H1 (cell line): ENCODE measurements around the gene RASGRP1. TPM values are rescaled to one million over a fixed set of nuclear protein-coding genes. Genes with fewer than 3 reads are reported as not detected.

Experiments
- CTCF ChIA-PET: fragments of 300-600 bp; sonication (Branson Sonifier 250); formaldehyde crosslinking; loops from one replicate; lab custom pipeline; 2021; ENCODE audit not compliant: partially characterized antibody; lab: Charles Lee
- POLR2A ChIA-PET: fragments of 300-600 bp; sonication (Branson Sonifier 250); formaldehyde crosslinking; loops from one replicate; lab custom pipeline; 2021; ENCODE audit warnings: inconsistent platforms; ENCODE audit not compliant: partially characterized antibody; lab: Charles Lee
- DNase-seq, 2 experiments: peaks; one replicate each; pipeline versions ENCODE4 v3.0.0 to v3.0.0-alpha.2; 2010 to 2022; ENCODE audit warnings: low spot score in 2 of 2, low read depth in 1 of 2, mixed read lengths in 1 of 2
- FAIRE-seq: peaks from 2 replicates; lab custom pipeline; 2011; peaks lifted over from hg19 to GRCh38; lab: Jason Lieb, UNC
- H2AFZ ChIP-seq: 2 replicates; pipeline ENCODE4 v1.8.1; 2012; ENCODE audit warnings: low read length, inconsistent platforms
- H2AK5ac ChIP-seq: 2 replicates; pipeline ENCODE4 v1.6.1; 2013; ENCODE audit warnings: low read depth, low read length
- H2BK120ac ChIP-seq: replicated peaks from 2 replicates; pipeline ENCODE3; 2013; ENCODE audit warnings: low read depth, low read length, inconsistent platforms
- H2BK12ac ChIP-seq: 2 replicates; pipeline ENCODE4 v1.6.1; 2013; ENCODE audit warnings: low read depth, low read length
- H2BK15ac ChIP-seq: 2 replicates; pipeline ENCODE4 v1.6.1; 2013; ENCODE audit warnings: low read length
- H2BK20ac ChIP-seq: 2 replicates; pipeline ENCODE4 v1.6.1; 2013; ENCODE audit warnings: low read length
- H2BK5ac ChIP-seq: 2 replicates; pipeline ENCODE4 v1.6.1; 2013; ENCODE audit warnings: low read depth, low read length
- H3K14ac ChIP-seq: 2 replicates; pipeline ENCODE4 v1.6.1; 2013; ENCODE audit warnings: inconsistent platforms; ENCODE audit not compliant: insufficient read length
- H3K18ac ChIP-seq: 2 replicates; pipeline ENCODE4 v1.6.1; 2013; ENCODE audit warnings: low read length; ENCODE audit errors: extremely low read depth
- H3K23ac ChIP-seq: 2 replicates; pipeline ENCODE4 v1.6.1; 2013; ENCODE audit warnings: inconsistent platforms; ENCODE audit not compliant: insufficient read length
- H3K23me2 ChIP-seq: 2 replicates; pipeline ENCODE4 v1.6.1; 2013; ENCODE audit warnings: low read depth, low read length
- H3K27ac ChIP-seq: 2 replicates; pipeline ENCODE4 v1.6.1; 2011; ENCODE audit warnings: low read depth, low read length, inconsistent platforms
- H3K27me3 ChIP-seq, 4 experiments: replicated peaks in 1 of 4; 1 replicate in 1 of 4; 2 replicates in 3 of 4; pipeline versions ENCODE4 v1.6.1 to v1.8.1; 2011 to 2013; ENCODE audit warnings: low read length in 3 of 4, mild to moderate bottlenecking in 3 of 4, inconsistent platforms in 2 of 4, mixed read lengths in 2 of 4, moderate library complexity in 1 of 4; ENCODE audit not compliant: control insufficient read depth in 3 of 4, insufficient read depth in 3 of 4; ENCODE audit errors: extremely low read depth in 1 of 4
- H3K36me3 ChIP-seq, 4 experiments: 2 replicates each; pipeline versions ENCODE4 v1.6.1 to v1.8.1; 2011 to 2013; ENCODE audit warnings: mild to moderate bottlenecking in 4 of 4, low read length in 3 of 4, moderate library complexity in 2 of 4, control low read depth in 1 of 4, inconsistent platforms in 1 of 4; ENCODE audit not compliant: insufficient read depth in 4 of 4, control insufficient read depth in 2 of 4
- H3K4ac ChIP-seq: replicated peaks from 2 replicates; pipeline ENCODE3; 2013; ENCODE audit warnings: low read length, low read depth, mixed read lengths, inconsistent platforms; ENCODE audit not compliant: insufficient read length
- H3K4me1 ChIP-seq, 4 experiments: replicated peaks in 1 of 4; 1 replicate in 1 of 4; 2 replicates in 3 of 4; pipeline versions ENCODE4 v1.6.1 to v1.8.1; 2011 to 2013; ENCODE audit warnings: low read length in 3 of 4, inconsistent platforms in 2 of 4, mixed read lengths in 1 of 4; ENCODE audit not compliant: insufficient read depth in 4 of 4, control insufficient read depth in 3 of 4
- H3K4me2 ChIP-seq, 2 experiments: 2 replicates each; pipeline versions ENCODE4 v1.6.1 to v1.8.1; 2011 to 2013; ENCODE audit warnings: low read depth in 2 of 2, low read length in 2 of 2, control low read depth in 1 of 2, inconsistent platforms in 1 of 2, mild to moderate bottlenecking in 1 of 2; ENCODE audit not compliant: insufficient read depth in 1 of 2
- H3K4me3 ChIP-seq, 4 experiments: fragments of 200-600, 300-600 bp in 1 of 4; sonication (generic), shearing (Covaris generic), sonication (Bioruptor Twin) in 1 of 4; 2 replicates each; pipeline versions ENCODE4 v1.5.1 to v1.8.1; 2011 to 2016; ENCODE audit warnings: low read length in 4 of 4, low read depth in 3 of 4, control low read depth in 2 of 4, inconsistent platforms in 2 of 4, mild to moderate bottlenecking in 2 of 4, mixed read lengths in 1 of 4, moderate library complexity in 1 of 4; ENCODE audit not compliant: insufficient read depth in 2 of 4; ENCODE audit errors: extremely low read depth in 1 of 4
- H3K56ac ChIP-seq: replicated peaks from 2 replicates; pipeline ENCODE3; 2013; ENCODE audit warnings: low read depth, mild to moderate bottlenecking, mixed read lengths, low read length, inconsistent platforms; ENCODE audit not compliant: insufficient read length
- H3K79me1 ChIP-seq: 2 replicates; pipeline ENCODE4 v1.6.1; 2013; ENCODE audit warnings: low read depth, low read length, control low read depth
- H3K79me2 ChIP-seq, 2 experiments: 2 replicates each; pipeline versions ENCODE4 v1.6.1 to v1.8.1; 2012 to 2013; ENCODE audit warnings: low read length in 2 of 2, mild to moderate bottlenecking in 2 of 2, inconsistent platforms in 1 of 2; ENCODE audit not compliant: insufficient read depth in 2 of 2, control insufficient read depth in 1 of 2
- H3K9ac ChIP-seq, 4 experiments: replicated peaks in 1 of 4; 1 replicate in 1 of 4; 2 replicates in 3 of 4; pipeline versions ENCODE4 v1.6.1 to v1.8.1; 2011 to 2013; ENCODE audit warnings: low read depth in 3 of 4, low read length in 3 of 4, control low read depth in 2 of 4, mild to moderate bottlenecking in 2 of 4, moderate library complexity in 2 of 4, inconsistent platforms in 1 of 4; ENCODE audit errors: extremely low read depth in 1 of 4
- H3K9me3 ChIP-seq, 2 experiments: 2 replicates each; pipeline versions ENCODE4 v1.6.1 to v1.8.1; 2012 to 2013; ENCODE audit warnings: mild to moderate bottlenecking in 2 of 2, moderate library complexity in 2 of 2, control low read depth in 1 of 2, inconsistent platforms in 1 of 2, low read depth in 1 of 2, low read length in 1 of 2, mixed read lengths in 1 of 2; ENCODE audit not compliant: insufficient read depth in 2 of 2
- H4K20me1 ChIP-seq, 2 experiments: replicated peaks in 1 of 2; 2 replicates each; pipeline versions ENCODE3 to v1.8.1; 2011 to 2013; ENCODE audit warnings: inconsistent platforms in 2 of 2, low read length in 2 of 2, mild to moderate bottlenecking in 1 of 2; ENCODE audit not compliant: insufficient read depth in 2 of 2, control insufficient read depth in 1 of 2
- H4K5ac ChIP-seq: 2 replicates; pipeline ENCODE4 v1.6.1; 2013; ENCODE audit warnings: low read length, low read depth, mixed read lengths, inconsistent platforms; ENCODE audit not compliant: insufficient read length
- H4K8ac ChIP-seq: 2 replicates; pipeline ENCODE4 v1.8.0; 2013; ENCODE audit warnings: mild to moderate bottlenecking, moderate library complexity, low read length, inconsistent platforms; ENCODE audit not compliant: insufficient read depth; ENCODE audit errors: extremely low read depth
- H4K91ac ChIP-seq: replicated peaks from 2 replicates; pipeline ENCODE3; 2013; ENCODE audit warnings: low read length, mixed read lengths, inconsistent platforms; ENCODE audit not compliant: insufficient read length
- BACH1 ChIP-seq: IDR thresholded peaks from 2 replicates; pipeline ENCODE4 v1.6.1; 2012; ENCODE audit warnings: low read length, improper control_type of control experiment
- GTF2F1 ChIP-seq: IDR thresholded peaks from 2 replicates; pipeline ENCODE4 v1.6.1; 2012; ENCODE audit warnings: low read depth, low read length, improper control_type of control experiment, borderline replicate concordance
- SIRT6 ChIP-seq: IDR thresholded peaks from one replicate; pipeline ENCODE4 v1.7.1; 2012; ENCODE audit warnings: low read length, inconsistent platforms
- TCF12 ChIP-seq: IDR thresholded peaks from 2 replicates; pipeline ENCODE4 v1.6.1; 2011; ENCODE audit warnings: low read depth, mild to moderate bottlenecking, low read length
- TEAD4 ChIP-seq: IDR thresholded peaks from 2 replicates; pipeline ENCODE4 v1.6.1; 2012; ENCODE audit warnings: low read depth, low read length, inconsistent platforms, mixed read lengths
- WGBS, 2 experiments: shearing (Covaris generic) in 1 of 2; methylation state at CpG; one replicate each; pipeline versions ENCODE4 v1.1.6 to v1.1.7; 2013 to 2015; ENCODE audit warnings: low lambda C conversion rate in 2 of 2, mixed read lengths in 2 of 2, inconsistent platforms in 1 of 2, low coverage in 1 of 2, missing lambda C conversion rate in 1 of 2; ENCODE audit not compliant: insufficient replicate concordance in 2 of 2, insufficient coverage in 1 of 2, insufficient read length in 1 of 2; ENCODE audit errors: extremely low coverage in 1 of 2, missing lambda C conversion rate in 1 of 2; 5-methylcytosine and 5-hydroxymethylcytosine counted together
- polyA plus RNA-seq, 7 experiments: library from polyadenylated mRNA; depleted of rRNA in 3 of 7; stranded (reverse) in 5 of 7; unstranded in 2 of 7; fragments of >200 nt in 5 of 7; fragments of 200-250 nt in 2 of 7; gene quantifications; 1 replicate in 5 of 7; 2 replicates in 1 of 7; 4 replicates in 1 of 7; pipeline versions ENCODE4 v1.2.1 to v1.2.3, GENCODE V29; 2011 to 2013; ENCODE audit warnings: missing spikeins in 2 of 7, mixed read lengths in 2 of 7
- total RNA-seq: library from RNA; stranded (reverse); fragmentation: NEBNext Ultra II Directional; extraction: Animal tissue kit (Norgen Biotek cat#: 25700); gene quantifications from 2 replicates; pipeline ENCODE4 v1.2.1, GENCODE V29; 2021
- TF ChIP-seq, protein P1 (sequence below): IDR thresholded peaks from 2 replicates; pipeline ENCODE4 v1.6.1; 2011; ENCODE audit warnings: low read depth, mild to moderate bottlenecking, low read length; ENCODE audit not compliant: insufficient read depth

The RASGRP1 gene
- total and polyA plus RNA-seq, 2 of the 8 experiments (the other 6 are each of a cell fraction or from before 2014, with no cell fraction given) = 1.1 to 2.1 TPM

DNA sequence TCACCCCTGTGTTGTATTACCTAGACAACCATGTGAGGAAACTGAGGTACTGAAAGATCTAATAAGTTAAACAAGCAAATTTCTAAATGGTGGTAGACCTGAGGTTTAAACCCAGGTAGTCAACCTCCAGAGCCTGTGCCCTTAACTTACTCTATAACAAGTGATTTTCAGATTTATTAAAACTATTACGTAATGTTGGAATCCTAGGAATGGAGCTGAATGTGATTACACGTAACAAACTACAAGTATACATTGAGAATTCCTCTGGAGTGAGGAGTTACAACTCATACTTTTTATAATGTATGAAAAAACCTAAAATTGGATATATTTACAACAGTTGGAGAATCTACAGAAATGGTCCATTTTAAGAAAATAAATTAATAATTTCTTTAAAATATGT, 92.6 kb downstream of the RASGRP1 start:
- Histone ChIP-seq H3K79me1 (no peaks in the 10 kb centered on the region), H3K23me2 (no peaks in the 10 kb centered on the region), H2BK20ac (no peak overlapping the region), H2AFZ (no peak overlapping the region), H3K9ac (no peak overlapping the region), H3K4ac (no peak overlapping the region), H3K23ac (no peak overlapping the region), H2BK5ac (no peak overlapping the region), H2BK15ac (no peak overlapping the region), H3K27ac (no peak overlapping the region), H3K4me3 (no peak overlapping the region), H3K27me3 (no peaks in the 10 kb centered on the region), H2AK5ac (no peak overlapping the region), H3K4me1 (no peaks in the 10 kb centered on the region), H3K4me2 (no peak overlapping the region), H4K8ac (no peak overlapping the region), H4K20me1 (peaks cover 0 to 2% of the 10 kb centered on the region in 2 experiments), H3K56ac (no peak overlapping the region), H4K5ac (no peak overlapping the region), H3K14ac (no peak overlapping the region), H2BK12ac (no peak overlapping the region), H3K79me2 (no peaks in the 10 kb centered on the region), H3K9me3 (no peaks in the 10 kb centered on the region), H2BK120ac (no peak overlapping the region), H4K91ac (no peak overlapping the region), H3K36me3 (peaks cover 3 to 31% (median 18%) of the 10 kb centered on the region in 4 experiments; a peak in 7 of 8 replicates), H3K18ac (no peak overlapping the region)
- ChIA-PET CTCF (interaction anchor here (1.3 to 1.9 kb wide), 4 partner anchors 30 to 218 kb away, joined by 3 to 12 read pairs (median 6); no protein-coding TSS in a partner anchor), POLR2A (no interaction called here)
- 96% methylated on average over 2 of the region's 2 CpGs; no CpG with 5 or more reads in 1 of the 2 experiments for WGBS, 2 experiments
- no peak for DNase-seq
- FAIRE-seq = no peak
- TF ChIP-seq BACH1 = no peak
- no peak for TF ChIP-seq SIRT6
- no peak for TF ChIP-seq GTF2F1
- no peak for TF ChIP-seq TCF12
- TF ChIP-seq, protein P1, sequence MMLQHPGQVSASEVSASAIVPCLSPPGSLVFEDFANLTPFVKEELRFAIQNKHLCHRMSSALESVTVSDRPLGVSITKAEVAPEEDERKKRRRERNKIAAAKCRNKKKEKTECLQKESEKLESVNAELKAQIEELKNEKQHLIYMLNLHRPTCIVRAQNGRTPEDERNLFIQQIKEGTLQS = no peak
- TF ChIP-seq TEAD4 = no peak
